Vagina (tissue), 2 donors: ENCODE data around the gene DUOXA2. TPM values are rescaled to one million over a fixed set of nuclear protein-coding genes. Genes with fewer than 3 reads are reported as not detected.
"Not testable (repeated sequence)": the region's sequence is repeated elsewhere in the genome, so short reads cannot be mapped to it uniquely, and the experiment has no call there.

Experiments used
- DNase-seq, 2 donors: peaks; one replicate each; pipeline ENCODE4 v3.0.0-alpha.2; 2017; ENCODE audit errors: extremely low spot score in 2 of 2
- H3K27ac ChIP-seq: fragments of 200-600 bp; sonication (generic); one replicate; pipeline ENCODE4 v1.5.1; 2019
- H3K27me3 ChIP-seq: fragments of 200-600 bp; sonication (generic); one replicate; pipeline ENCODE4 v1.5.1; 2019
- H3K36me3 ChIP-seq, 2 donors: fragments of 200-600 bp; sonication (generic); one replicate each; pipeline ENCODE4 v1.5.1; 2017 to 2019
- H3K4me1 ChIP-seq: fragments of 200-600 bp; sonication (generic); one replicate; pipeline ENCODE4 v1.5.1; 2019
- H3K4me3 ChIP-seq, 2 donors: fragments of 200-600 bp; sonication (generic); 1 replicate in 1 of 2; 2 replicates in 1 of 2; pipeline ENCODE4 v1.5.1; 2016 to 2019
- H3K9me3 ChIP-seq: fragments of 200-600 bp; sonication (generic); one replicate; pipeline ENCODE4 v1.5.1; 2019
- CTCF ChIP-seq, 3 experiments: fragments of 450-650 bp in 2 of 3; fragments of 200-600 bp in 1 of 3; sonication (generic) in 1 of 3; IDR thresholded peaks; one replicate each; pipeline ENCODE4 v1.5.1; 2017 to 2019; ENCODE audit warnings: antibody characterized with exemption in 3 of 3, mild to moderate bottlenecking in 2 of 3, moderate library complexity in 2 of 3
- POLR2A ChIP-seq, 2 donors: fragments of 450-650 bp; IDR thresholded peaks; one replicate each; pipeline ENCODE4 v1.6.1; 2017; ENCODE audit warnings: antibody characterized with exemption in 2 of 2, mild to moderate bottlenecking in 2 of 2, moderate library complexity in 2 of 2
- POLR2AphosphoS5 ChIP-seq, 2 donors: sonication (generic); formaldehyde crosslinking; IDR thresholded peaks; one replicate each; pipeline ENCODE4 v1.9.0; 2017; ENCODE audit warnings: antibody characterized with exemption in 2 of 2, mild to moderate bottlenecking in 2 of 2, low read depth in 1 of 2; ENCODE audit not compliant: insufficient read depth in 1 of 2
- intact Hi-C: fragments of 100-400 bp; cut with DNase I; formaldehyde crosslinking; loops from one replicate; pipeline ENCODE4 v1.15.1; 2023
- total RNA-seq: library from RNA; depleted of rRNA; stranded (reverse); fragments of >200 nt; gene quantifications from one replicate; pipeline ENCODE4 v1.2.3, GENCODE V29; 2016

The DUOXA2 gene
- 1.5 TPM for total RNA-seq

GRCh38 chr15:45114076-45114750 is at the start of gene DUOXA2, which contains the start of gene DUOX2:
Gene DUOXA2 (plus strand): TSS chr15:45114326. CDS start chr15:45114606, 280 bp downstream.
Gene DUOX2 (minus strand): TSS chr15:45114172. CDS start chr15:45113411, 761 bp downstream.
- peaks cover 46% of the 10 kb centered on the region for H3K4me1 ChIP-seq
- H3K27ac ChIP-seq = no peak within 1 kb of the TSS
- peaks cover 12% of the 10 kb centered on the region for H3K27me3 ChIP-seq
- no peak for DNase-seq
- H3K9me3 ChIP-seq = no peaks in the 10 kb centered on the region
- intact Hi-C loops = no loop called here
- no peaks in the 10 kb centered on the region for H3K36me3 ChIP-seq
- peak within 1 kb of the TSS; percentile 10 to 23 for H3K4me3 ChIP-seq
- TF ChIP-seq CTCF (IDR thresholded peaks at IDR 0.05) (no peak), POLR2AphosphoS5 (IDR thresholded peaks at IDR 0.05; ENCODE audit: insufficient read depth in 1 of 2, low read depth in 1 of 2) (no peak), POLR2A (IDR thresholded peaks at IDR 0.05) (no peak)

GRCh38 chr15:45064386-45064785 is 49.7 kb upstream of the DUOXA2 start:
- DNase-seq = no peak
- Histone ChIP-seq H3K27ac (no peak overlapping the region), H3K4me1 (no peaks in the 10 kb centered on the region), H3K9me3 (no peaks in the 10 kb centered on the region), H3K36me3 (no peaks in the 10 kb centered on the region), H3K4me3 (no peak overlapping the region), H3K27me3 (no peaks in the 10 kb centered on the region)
- intact Hi-C loops = no loop called here
- TF ChIP-seq CTCF (IDR thresholded peaks at IDR 0.05) = no peak
- TF ChIP-seq POLR2A (IDR thresholded peaks at IDR 0.05) = no peak
- TF ChIP-seq POLR2AphosphoS5 (IDR thresholded peaks at IDR 0.05; ENCODE audit: insufficient read depth in 1 of 2, low read depth in 1 of 2) = no peak

GRCh38 chr15:45069942-45070360 is 44.2 kb upstream of the DUOXA2 start:
- H3K27ac ChIP-seq, intact Hi-C loops, H3K36me3 ChIP-seq, H3K4me3 ChIP-seq, H3K27me3 ChIP-seq, H3K4me1 ChIP-seq, DNase-seq, H3K9me3 ChIP-seq: not testable (repeated sequence)

GRCh38 chr15:45073602-45074001 is 40.5 kb upstream of the DUOXA2 start:
- H3K4me3 ChIP-seq, intact Hi-C loops, H3K27ac ChIP-seq, DNase-seq, H3K27me3 ChIP-seq, H3K9me3 ChIP-seq, H3K4me1 ChIP-seq, H3K36me3 ChIP-seq: not testable (repeated sequence)

GRCh38 chr15:45075440-45076320 is 38.4 kb upstream of the DUOXA2 start:
- H3K9me3 ChIP-seq, H3K27me3 ChIP-seq, intact Hi-C loops, H3K27ac ChIP-seq, H3K36me3 ChIP-seq, H3K4me3 ChIP-seq, DNase-seq, H3K4me1 ChIP-seq: not testable (repeated sequence)

GRCh38 chr15:45077391-45077790 is 36.7 kb upstream of the DUOXA2 start:
- H3K27ac ChIP-seq, H3K9me3 ChIP-seq, DNase-seq, H3K4me3 ChIP-seq, H3K4me1 ChIP-seq, intact Hi-C loops, H3K27me3 ChIP-seq, H3K36me3 ChIP-seq: not testable (repeated sequence)

- H3K4me3 ChIP-seq, H3K27ac ChIP-seq, H3K36me3 ChIP-seq, H3K4me1 ChIP-seq, H3K9me3 ChIP-seq, intact Hi-C loops, DNase-seq, H3K27me3 ChIP-seq: not testable (repeated sequence)
Observed at GRCh38 chr15:45079201-45079600, 34.9 kb upstream of the DUOXA2 start.

- DNase-seq = not testable (repeated sequence)
Observed at GRCh38 chr15:45079628-45080246, 34.4 kb upstream of the DUOXA2 start.

GRCh38 chr15:45080593-45080992 is 33.5 kb upstream of the DUOXA2 start:
- H3K9me3 ChIP-seq, H3K4me3 ChIP-seq, H3K27ac ChIP-seq, H3K27me3 ChIP-seq, H3K4me1 ChIP-seq, H3K36me3 ChIP-seq, intact Hi-C loops, DNase-seq: not testable (repeated sequence)

More at GRCh38 chr15:45079628-45080246, 34.4 kb upstream of the DUOXA2 start:
- H3K4me1 ChIP-seq, H3K36me3 ChIP-seq, H3K27ac ChIP-seq, H3K9me3 ChIP-seq, H3K4me3 ChIP-seq, intact Hi-C loops, H3K27me3 ChIP-seq: not testable (repeated sequence)

GRCh38 chr15:45082412-45082811 is 31.7 kb upstream of the DUOXA2 start:
- DNase-seq, H3K4me3 ChIP-seq, H3K27me3 ChIP-seq, H3K9me3 ChIP-seq, intact Hi-C loops, H3K27ac ChIP-seq, H3K36me3 ChIP-seq, H3K4me1 ChIP-seq: not testable (repeated sequence)
